ENCODE measurements around the gene CD1E. TPM values are rescaled to one million over a fixed set of nuclear protein-coding genes. Genes with fewer than 3 reads are reported as not detected.

CD1E gene
- total RNA-seq = not detected in 2 replicates

GRCh38 chr1:158353303-158354075, at the start of gene CD1E:
Gene CD1E (plus strand): TSS chr1:158353894. CDS start chr1:158353989, 95 bp downstream.

DNA sequence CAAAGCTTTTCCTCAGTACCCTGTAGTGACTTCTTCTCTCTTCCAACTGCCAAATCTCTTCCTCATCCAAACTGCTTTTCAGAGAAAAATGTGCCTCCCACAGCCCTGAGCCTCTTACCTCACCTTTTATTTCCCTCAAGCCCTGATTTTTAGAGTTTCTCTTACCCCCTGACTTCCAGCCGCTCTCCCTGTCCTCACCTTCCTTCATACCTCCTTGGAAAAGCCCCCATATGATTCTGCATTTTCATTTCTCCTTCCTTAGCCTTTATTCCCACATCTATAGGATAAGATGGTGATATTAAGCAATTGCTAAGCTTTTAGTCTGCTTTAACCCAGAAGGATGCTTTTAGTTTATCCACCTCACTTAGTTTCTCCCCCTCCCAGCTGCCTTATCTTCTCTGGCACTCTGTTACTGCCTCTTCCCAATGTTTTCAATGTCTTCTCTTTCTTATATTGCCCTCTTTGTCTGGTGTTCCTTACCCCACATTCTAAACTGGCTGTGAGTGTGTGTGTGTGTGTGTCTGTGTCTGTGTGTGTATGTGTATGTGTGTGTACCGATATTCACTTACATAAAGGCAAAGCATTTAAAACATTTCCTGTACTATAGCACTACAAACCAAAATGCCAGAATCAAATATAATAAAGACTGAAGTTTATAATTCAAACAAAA, 22.1 kb upstream of the CD1E start, which contains the start of gene CD1B:
TSS of gene CD1B (minus strand) at position 51 of the 670 bp plus-strand sequence. CDS start 108 bp downstream, outside the sequence.

DNA sequence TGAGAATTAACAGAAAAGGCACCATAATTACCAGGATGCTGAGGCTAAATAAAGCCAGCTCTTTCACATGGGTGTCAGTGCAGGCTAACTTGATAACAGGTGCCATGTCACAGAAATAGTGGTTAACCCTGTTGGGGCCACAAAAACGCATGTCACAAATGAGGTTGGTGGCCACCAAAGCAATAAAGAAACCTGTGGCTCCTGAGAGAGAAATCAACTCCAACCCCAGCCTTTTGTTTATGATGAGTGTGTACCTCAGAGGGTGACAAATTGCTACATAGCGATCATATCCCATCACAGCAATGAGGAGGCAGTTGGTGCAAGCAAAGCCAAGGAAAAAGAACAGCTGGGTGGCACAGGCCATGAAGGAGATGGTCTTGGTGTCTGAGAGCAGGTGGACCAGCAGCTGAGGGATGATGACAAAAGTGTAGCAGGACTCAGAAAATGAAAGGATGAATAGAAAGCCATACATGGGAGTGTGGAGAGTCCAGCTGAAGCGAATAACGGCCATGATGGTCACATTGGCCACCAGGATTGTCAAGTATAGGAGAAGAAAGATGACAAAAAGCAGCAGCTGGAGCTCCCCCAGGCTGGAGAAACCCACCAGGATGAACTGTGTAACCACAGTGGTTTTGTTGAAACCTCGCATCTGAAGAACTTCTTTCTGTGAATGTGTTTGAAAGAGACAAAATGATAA, 45.3 kb downstream of the CD1E start, which contains the start of gene OR10T2:
TSS of gene OR10T2 (minus strand) at position 649 of the 697 bp plus-strand sequence. CDS start at position 649, 0 bp downstream.

Other genes starting within 250 kb of the CD1E start
- gene CD1D, start 173.0 kb upstream of the CD1E start, total RNA-seq = 5.3 and 8.0 TPM in 2 replicates
- not detected in 2 replicates for gene CD1A, start 99.5 kb upstream of the CD1E start, total RNA-seq
- gene CD1C, start 64.0 kb upstream of the CD1E start, total RNA-seq = not detected in 2 replicates
- not detected in 2 replicates for gene CD1B, start 22.4 kb upstream of the CD1E start, total RNA-seq
- not detected in 2 replicates for gene OR10T2, start 45.6 kb downstream of the CD1E start, total RNA-seq
- gene OR10K2, start 72.3 kb downstream of the CD1E start, total RNA-seq = not detected in 2 replicates
- not detected in 2 replicates for gene OR10K1, start 107.9 kb downstream of the CD1E start, total RNA-seq
- not detected in 2 replicates for gene OR10R2, start 118.3 kb downstream of the CD1E start, total RNA-seq
- not detected in 2 replicates for gene OR6Y1, start 200.5 kb downstream of the CD1E start, total RNA-seq
- not detected in 2 replicates for gene OR6P1, start 216.7 kb downstream of the CD1E start, total RNA-seq
- gene OR10X1, start 226.0 kb downstream of the CD1E start, total RNA-seq = not detected in 2 replicates

All from smooth muscle cell of bladder (primary cell).